ENCODE data around the gene SORCS2. TPM values are rescaled to one million over a fixed set of nuclear protein-coding genes. Genes with fewer than 3 reads are reported as not detected.

SORCS2 gene
- total RNA-seq, 1 experiment from 2014 or later = not detected

- intact Hi-C loops (cut with micrococcal nuclease) = no loop called here
- Mint-ChIP-seq H3K4me3 (ENCODE audit: unreplicated experiment) (no peak overlapping the region), H3K27ac (ENCODE audit: low read depth, unreplicated experiment) (no peak overlapping the region), H3K4me1 (ENCODE audit: insufficient read depth, unreplicated experiment) (no peaks in the 10 kb centered on the region), H3K27me3 (ENCODE audit: insufficient read depth, unreplicated experiment) (peaks cover 21% of the 10 kb centered on the region), H3K9me3 (ENCODE audit: unreplicated experiment) (no peaks in the 10 kb centered on the region), H3K36me3 (ENCODE audit: insufficient read depth, unreplicated experiment) (no peaks in the 10 kb centered on the region)
- CTCF ChIA-PET = no interaction called here
- POLR2A ChIA-PET = no interaction called here
- no peak for TF ChIP-seq CTCF (IDR thresholded peaks at IDR 0.05; ENCODE audit: unreplicated experiment)
- no peak for DNase-seq (ENCODE audit: unreplicated experiment)
- no TSS peak for BruUV-seq (replicated peaks)
Observed at GRCh38 chr4:7415927-7416686, 223.8 kb downstream of the SORCS2 start.

GRCh38 chr4:7416745-7417432 lies 224.6 kb downstream of the SORCS2 start:
- ChIA-PET CTCF (interaction anchor here (0.7 kb wide), 1 partner anchor 52 kb away, joined by 4 read pairs; no protein-coding TSS in a partner anchor), POLR2A (no interaction called here)
- Mint-ChIP-seq H3K36me3 (ENCODE audit: insufficient read depth, unreplicated experiment) (no peaks in the 10 kb centered on the region), H3K4me1 (ENCODE audit: insufficient read depth, unreplicated experiment) (no peaks in the 10 kb centered on the region), H3K9me3 (ENCODE audit: unreplicated experiment) (no peaks in the 10 kb centered on the region), H3K27ac (ENCODE audit: low read depth, unreplicated experiment) (no peak overlapping the region), H3K4me3 (ENCODE audit: unreplicated experiment) (no peak overlapping the region), H3K27me3 (ENCODE audit: insufficient read depth, unreplicated experiment) (peaks cover 13% of the 10 kb centered on the region)
- DNase-seq (ENCODE audit: unreplicated experiment) = no peak
- intact Hi-C loops (cut with micrococcal nuclease) = no loop called here
- no peak for TF ChIP-seq CTCF (IDR thresholded peaks at IDR 0.05; ENCODE audit: unreplicated experiment)
- no TSS peak for BruUV-seq (replicated peaks)

- no peak for DNase-seq (ENCODE audit: unreplicated experiment)
- BruUV-seq (replicated peaks) = no TSS peak
- Mint-ChIP-seq H3K9me3 (ENCODE audit: unreplicated experiment) (no peaks in the 10 kb centered on the region), H3K27me3 (ENCODE audit: insufficient read depth, unreplicated experiment) (peaks cover 13% of the 10 kb centered on the region), H3K27ac (ENCODE audit: low read depth, unreplicated experiment) (no peak overlapping the region), H3K4me1 (ENCODE audit: insufficient read depth, unreplicated experiment) (no peaks in the 10 kb centered on the region), H3K36me3 (ENCODE audit: insufficient read depth, unreplicated experiment) (no peaks in the 10 kb centered on the region), H3K4me3 (ENCODE audit: unreplicated experiment) (no peak overlapping the region)
- TF ChIP-seq CTCF (IDR thresholded peaks at IDR 0.05; ENCODE audit: unreplicated experiment) = no peak
- intact Hi-C loops (cut with micrococcal nuclease) = no loop called here
- ChIA-PET POLR2A (no interaction called here), CTCF (interaction anchor here (0.7 kb wide), 1 partner anchor 53 kb away, joined by 4 read pairs; no protein-coding TSS in a partner anchor)
Observed at GRCh38 chr4:7417639-7418038, 225.3 kb downstream of the SORCS2 start.

GRCh38 chr4:7418131-7418943 lies 226.0 kb downstream of the SORCS2 start:
- peaks cover 13% of the 10 kb centered on the region for H3K27me3 Mint-ChIP-seq (ENCODE audit: insufficient read depth, unreplicated experiment)
- intact Hi-C loops (cut with micrococcal nuclease) = no loop called here
- no peaks in the 10 kb centered on the region for H3K36me3 Mint-ChIP-seq (ENCODE audit: insufficient read depth, unreplicated experiment)
- H3K4me1 Mint-ChIP-seq (ENCODE audit: insufficient read depth, unreplicated experiment) = no peaks in the 10 kb centered on the region
- no peak overlapping the region for H3K4me3 Mint-ChIP-seq (ENCODE audit: unreplicated experiment)
- POLR2A ChIA-PET = interaction anchor here (1.2 kb wide), 1 partner anchor 7 kb away, joined by 3 read pairs; no protein-coding TSS in a partner anchor
- no peak for DNase-seq (ENCODE audit: unreplicated experiment)
- H3K9me3 Mint-ChIP-seq (ENCODE audit: unreplicated experiment) = no peaks in the 10 kb centered on the region
- BruUV-seq (replicated peaks) = no TSS peak
- CTCF ChIA-PET = interaction anchor here (0.6 to 0.7 kb wide), 2 partner anchors 230 to 338 kb away, joined by 3 read pairs; no protein-coding TSS in a partner anchor
- no peak for TF ChIP-seq CTCF (IDR thresholded peaks at IDR 0.05; ENCODE audit: unreplicated experiment)
- H3K27ac Mint-ChIP-seq (ENCODE audit: low read depth, unreplicated experiment) = no peak overlapping the region

Data from MCF 10A (cell line).